GM18951 (cell line): ENCODE results near the gene MED23.

ENCODE experiments used
- POLR2A ChIP-seq: IDR thresholded peaks from 4 replicates; pipeline ENCODE4 v1.6.1; 2011; ENCODE audit warnings: mild to moderate bottlenecking; ENCODE audit not compliant: insufficient read length, insufficient read depth; ENCODE audit errors: extremely low read depth
- in situ Hi-C: fragments of 300-500 bp; cut with MboI; formaldehyde crosslinking; loops from one replicate; pipeline ENCODE4 v1.12.0; 2022; ENCODE audit warnings: low sequenced_read_pairs, mixed read lengths, inconsistent platforms; ENCODE audit not compliant: unreplicated experiment

The MED23 gene

GRCh38 chr6:131631625-131632289, 3.7 kb upstream of the MED23 start:
- in situ Hi-C loops = no loop called here
- TF ChIP-seq POLR2A = no peak

GRCh38 chr6:131629651-131630050, 1.6 kb upstream of the MED23 start:
- in situ Hi-C loops = no loop called here
- TF ChIP-seq POLR2A = no peak

- no peak for TF ChIP-seq POLR2A
- in situ Hi-C loops = no loop called here
Measured at GRCh38 chr6:131628726-131629125, 684 bp upstream of the MED23 start.

- in situ Hi-C loops = no loop called here
Measured at GRCh38 chr6:131615275-131615674, 12.8 kb downstream of the MED23 start.

GRCh38 chr6:131613296-131613925, 14.6 kb downstream of the MED23 start:
- TF ChIP-seq POLR2A = no peak

More at GRCh38 chr6:131615275-131615674, 12.8 kb downstream of the MED23 start:
- TF ChIP-seq POLR2A = no peak

GRCh38 chr6:131602781-131603312, 25.2 kb downstream of the MED23 start:
- TF ChIP-seq POLR2A = no peak
- in situ Hi-C loops = no loop called here

More at GRCh38 chr6:131613296-131613925, 14.6 kb downstream of the MED23 start:
- in situ Hi-C loops = no loop called here

GRCh38 chr6:131600716-131601115, 27.3 kb downstream of the MED23 start:
- in situ Hi-C loops = no loop called here
- TF ChIP-seq POLR2A = no peak

- in situ Hi-C loops = no loop called here
- no peak for TF ChIP-seq POLR2A
Measured at GRCh38 chr6:131597446-131597845, 30.6 kb downstream of the MED23 start.

GRCh38 chr6:131594074-131594473, 34.0 kb downstream of the MED23 start:
- no peak for TF ChIP-seq POLR2A
- in situ Hi-C loops = no loop called here

GRCh38 chr6:131592935-131593334, 35.1 kb downstream of the MED23 start:
- in situ Hi-C loops = no loop called here
- TF ChIP-seq POLR2A = no peak

- in situ Hi-C loops = no loop called here
- TF ChIP-seq POLR2A = no peak
Measured at GRCh38 chr6:131588643-131589042, 39.4 kb downstream of the MED23 start.

- in situ Hi-C loops = no loop called here
- TF ChIP-seq POLR2A = no peak
Measured at GRCh38 chr6:131587909-131588308, 40.1 kb downstream of the MED23 start.

GRCh38 chr6:131586543-131586942, 41.5 kb downstream of the MED23 start:
- in situ Hi-C loops = no loop called here
- no peak for TF ChIP-seq POLR2A

GRCh38 chr6:131581523-131581922, 46.5 kb downstream of the MED23 start:
- in situ Hi-C loops = no loop called here
- TF ChIP-seq POLR2A = no peak
